ENCODE measurements around the gene CLEC16A.

Gene CLEC16A, protein sequence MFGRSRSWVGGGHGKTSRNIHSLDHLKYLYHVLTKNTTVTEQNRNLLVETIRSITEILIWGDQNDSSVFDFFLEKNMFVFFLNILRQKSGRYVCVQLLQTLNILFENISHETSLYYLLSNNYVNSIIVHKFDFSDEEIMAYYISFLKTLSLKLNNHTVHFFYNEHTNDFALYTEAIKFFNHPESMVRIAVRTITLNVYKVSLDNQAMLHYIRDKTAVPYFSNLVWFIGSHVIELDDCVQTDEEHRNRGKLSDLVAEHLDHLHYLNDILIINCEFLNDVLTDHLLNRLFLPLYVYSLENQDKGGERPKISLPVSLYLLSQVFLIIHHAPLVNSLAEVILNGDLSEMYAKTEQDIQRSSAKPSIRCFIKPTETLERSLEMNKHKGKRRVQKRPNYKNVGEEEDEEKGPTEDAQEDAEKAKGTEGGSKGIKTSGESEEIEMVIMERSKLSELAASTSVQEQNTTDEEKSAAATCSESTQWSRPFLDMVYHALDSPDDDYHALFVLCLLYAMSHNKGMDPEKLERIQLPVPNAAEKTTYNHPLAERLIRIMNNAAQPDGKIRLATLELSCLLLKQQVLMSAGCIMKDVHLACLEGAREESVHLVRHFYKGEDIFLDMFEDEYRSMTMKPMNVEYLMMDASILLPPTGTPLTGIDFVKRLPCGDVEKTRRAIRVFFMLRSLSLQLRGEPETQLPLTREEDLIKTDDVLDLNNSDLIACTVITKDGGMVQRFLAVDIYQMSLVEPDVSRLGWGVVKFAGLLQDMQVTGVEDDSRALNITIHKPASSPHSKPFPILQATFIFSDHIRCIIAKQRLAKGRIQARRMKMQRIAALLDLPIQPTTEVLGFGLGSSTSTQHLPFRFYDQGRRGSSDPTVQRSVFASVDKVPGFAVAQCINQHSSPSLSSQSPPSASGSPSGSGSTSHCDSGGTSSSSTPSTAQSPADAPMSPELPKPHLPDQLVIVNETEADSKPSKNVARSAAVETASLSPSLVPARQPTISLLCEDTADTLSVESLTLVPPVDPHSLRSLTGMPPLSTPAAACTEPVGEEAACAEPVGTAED

DNA sequence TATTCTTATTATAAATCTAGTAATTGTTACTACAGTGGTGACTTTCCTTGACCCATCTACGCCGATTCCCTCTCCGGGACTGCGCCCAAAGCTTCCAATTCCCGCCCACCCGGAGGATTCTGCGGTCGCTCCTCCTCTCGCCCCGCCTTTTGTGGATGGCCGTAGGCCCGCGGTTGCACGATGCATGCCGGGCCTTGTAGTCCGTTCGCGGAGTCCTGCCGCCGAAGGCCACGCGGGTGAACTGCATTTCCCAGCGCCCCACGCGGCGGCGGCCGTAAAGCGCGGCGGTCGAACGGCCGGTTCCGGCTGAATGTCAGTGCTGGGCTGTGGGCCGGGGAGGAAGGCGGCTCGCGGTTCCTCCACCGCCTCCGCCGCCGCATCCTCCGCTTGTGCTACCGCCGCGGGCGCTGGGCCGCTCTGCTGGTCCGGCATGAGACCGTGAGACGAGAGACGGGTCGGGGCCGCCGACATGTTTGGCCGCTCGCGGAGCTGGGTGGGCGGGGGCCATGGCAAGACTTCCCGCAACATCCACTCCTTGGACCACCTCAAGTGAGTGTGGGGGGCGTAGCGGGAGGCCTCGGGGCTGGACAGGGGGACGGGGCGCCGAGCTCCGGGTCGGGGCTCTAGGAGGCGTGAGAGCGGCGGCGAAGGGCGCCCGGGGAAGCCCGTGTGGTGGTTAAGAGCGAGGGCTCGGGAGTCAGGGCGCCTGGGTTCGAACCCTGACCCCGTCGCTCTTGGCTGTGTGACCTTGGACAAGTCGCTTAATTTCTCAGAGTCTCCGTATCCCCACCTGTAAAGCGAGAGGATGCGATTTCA is at the start of gene CLEC16A:
TSS of gene CLEC16A (plus strand) at position 316 of the 816 bp plus-strand sequence. CDS start at position 470, 154 bp downstream.
- peak; percentile 81 for DNase-seq

- DNase-seq, result no peak
Measured at GRCh38 chr16:10895053-10895946, 49.1 kb upstream of the CLEC16A start.

DNA sequence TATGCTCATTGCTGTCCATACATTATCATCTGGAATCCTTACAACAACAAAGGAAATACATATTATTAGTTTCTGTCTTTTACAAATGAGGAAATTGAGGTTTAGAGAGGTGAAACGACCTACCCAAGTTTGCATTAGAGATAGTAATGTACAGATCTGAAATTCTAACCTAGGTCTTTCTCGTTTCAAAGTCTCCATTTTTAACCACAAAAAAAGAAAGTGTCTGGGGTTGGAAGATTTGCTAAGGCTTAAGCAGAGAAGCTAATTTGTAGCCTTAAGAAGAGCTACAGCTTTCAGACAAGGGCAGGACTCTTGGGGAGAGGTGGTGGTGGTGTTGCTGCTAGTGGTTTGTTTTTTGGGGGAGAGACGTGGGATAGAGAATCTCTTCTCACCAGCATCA is 48.2 kb upstream of the CLEC16A start:
- DNase-seq, result no peak

DNA sequence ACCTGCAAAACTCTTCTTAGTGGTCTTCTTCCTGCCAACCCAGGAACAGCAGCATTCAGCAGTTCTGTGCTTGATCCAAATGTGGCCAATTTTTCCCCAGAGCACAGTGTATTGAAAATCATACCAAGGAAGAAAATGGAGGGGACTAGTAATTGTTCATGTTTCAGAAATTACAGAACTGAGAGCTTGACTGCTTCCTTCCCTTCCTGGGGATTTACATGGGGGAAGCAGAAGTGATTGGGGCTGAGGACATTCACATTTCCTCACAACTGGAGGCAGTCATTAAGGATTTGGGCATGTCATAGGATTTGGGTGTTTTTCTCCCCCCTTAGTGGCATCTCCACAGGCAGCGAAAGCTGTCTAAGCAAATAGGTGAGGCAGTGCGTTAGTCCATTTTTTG is 47.6 kb upstream of the CLEC16A start:
- no peak for DNase-seq

GRCh38 chr16:10897134-10897533 is 47.2 kb upstream of the CLEC16A start:
- DNase-seq, result no peak

- DNase-seq, result no peak
Measured at GRCh38 chr16:10902999-10903398, 41.4 kb upstream of the CLEC16A start.

DNA sequence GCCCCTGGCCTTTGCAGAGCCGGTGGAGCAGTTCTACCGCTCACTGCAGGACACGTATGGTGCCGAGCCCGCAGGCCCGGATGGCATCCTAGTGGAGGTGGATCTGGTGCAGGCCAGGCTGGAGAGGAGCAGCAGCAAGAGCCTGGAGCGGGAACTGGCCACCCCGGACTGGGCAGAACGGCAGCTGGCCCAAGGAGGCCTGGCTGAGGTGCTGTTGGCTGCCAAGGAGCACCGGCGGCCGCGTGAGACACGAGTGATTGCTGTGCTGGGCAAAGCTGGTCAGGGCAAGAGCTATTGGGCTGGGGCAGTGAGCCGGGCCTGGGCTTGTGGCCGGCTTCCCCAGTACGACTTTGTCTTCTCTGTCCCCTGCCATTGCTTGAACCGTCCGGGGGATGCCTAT is 37.9 kb upstream of the CLEC16A start:
- DNase-seq, result no peak

- no peak for DNase-seq
Measured at GRCh38 chr16:10906914-10907756, 37.2 kb upstream of the CLEC16A start.

- DNase-seq, result no peak
Measured at GRCh38 chr16:10907757-10908045, 36.7 kb upstream of the CLEC16A start.

GRCh38 chr16:10911267-10911666 is 33.1 kb upstream of the CLEC16A start:
- DNase-seq, result no peak

DNA sequence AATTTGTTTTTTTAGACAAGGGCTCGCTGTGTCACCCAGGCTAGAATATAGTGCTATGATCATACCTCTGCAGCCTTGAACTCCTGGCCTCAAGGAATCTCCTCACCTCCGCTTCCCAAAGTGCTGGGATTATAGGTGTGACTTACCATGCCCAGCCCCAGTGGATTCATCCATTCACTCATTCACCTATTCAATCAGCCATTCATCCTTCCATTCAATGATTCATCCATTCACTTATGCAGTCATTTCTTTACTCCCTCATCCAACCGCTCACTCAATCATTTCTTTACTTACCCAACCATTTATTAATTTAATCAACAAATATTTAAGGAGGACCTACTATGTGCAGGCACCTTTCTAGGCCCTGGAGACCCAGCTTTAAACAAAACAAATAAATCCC is 27.8 kb upstream of the CLEC16A start:
- no peak for DNase-seq

GRCh38 chr16:10918294-10919002 is 25.9 kb upstream of the CLEC16A start:
- peak; percentile 52 for DNase-seq

DNA sequence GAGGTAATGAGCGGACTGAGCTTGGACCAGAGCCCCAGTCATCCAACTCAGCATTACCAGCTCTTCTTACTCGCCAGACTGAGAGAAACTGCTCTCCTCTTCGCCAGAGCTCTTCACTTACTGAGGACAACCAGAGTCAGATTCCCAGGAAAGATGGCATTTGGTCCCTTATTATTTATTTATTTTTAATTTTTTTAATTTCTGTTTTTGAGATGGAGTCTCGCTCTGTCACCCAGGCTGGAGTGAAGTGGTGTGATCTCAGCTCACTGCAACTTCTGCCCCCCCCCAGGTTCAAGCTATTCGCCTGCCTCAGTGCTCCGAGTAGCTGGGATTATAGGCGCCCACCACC is 25.4 kb upstream of the CLEC16A start:
- no peak for DNase-seq

- DNase-seq, result no peak
Measured at GRCh38 chr16:10920726-10921427, 23.5 kb upstream of the CLEC16A start.

- DNase-seq, result no peak
Measured at GRCh38 chr16:10921536-10922327, 22.6 kb upstream of the CLEC16A start.

- DNase-seq, result no peak
Measured at GRCh38 chr16:10922328-10923145, 21.8 kb upstream of the CLEC16A start.

DNA sequence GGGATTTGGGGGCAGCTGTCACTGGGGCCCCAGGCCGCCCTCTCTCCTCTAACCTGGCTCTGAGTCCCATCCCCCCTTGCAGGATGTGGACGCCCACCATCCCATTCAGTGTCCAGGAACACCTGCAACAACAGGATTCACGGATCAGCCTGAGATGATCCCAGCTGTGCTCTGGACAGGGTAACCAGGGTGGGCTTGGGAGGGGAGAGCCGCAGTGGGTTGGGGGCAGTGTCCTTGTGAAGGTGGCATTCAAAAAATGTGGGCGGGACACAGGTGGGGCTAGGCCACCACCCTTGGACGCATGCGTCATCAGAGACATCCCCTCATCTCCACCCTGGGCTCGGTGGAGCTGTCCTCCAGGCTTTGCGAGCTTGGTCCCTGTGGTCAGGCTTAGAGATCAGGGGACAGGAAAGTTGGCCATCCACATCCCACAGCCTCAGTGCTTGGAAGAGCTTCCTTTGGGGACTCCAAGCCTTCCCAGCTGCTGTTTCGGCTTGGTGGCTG is 21.2 kb upstream of the CLEC16A start:
- no peak for DNase-seq

Measured in DMS79 (cell line).